Neural progenitor cell (in vitro differentiated cells): ENCODE measurements around the gene TRANK1. TPM values are rescaled to one million over a fixed set of nuclear protein-coding genes. Genes with fewer than 3 reads are reported as not detected.
A peak's percentile ranks its signal among the peaks of the same experiment; 100 is the strongest.

Experiments
- DNase-seq: peaks from one replicate; pipeline ENCODE4 v3.0.0-alpha.2; 2016; ENCODE audit warnings: low spot score
- H2AFZ ChIP-seq: fragments of 200-600 bp; sonication (generic); replicated peaks from 2 replicates; pipeline ENCODE4 v1.6.1; 2016; ENCODE audit warnings: antibody characterized with exemption
- H3F3A ChIP-seq: fragments of 200-600 bp; sonication (generic); 2 replicates; pipeline ENCODE4 v1.6.1; 2016; ENCODE audit warnings: antibody characterized with exemption, low read depth
- H3K27ac ChIP-seq: fragments of 200-600 bp; sonication (generic); 2 replicates; pipeline ENCODE4 v1.5.1; 2016; ENCODE audit warnings: mild to moderate bottlenecking
- H3K27me3 ChIP-seq: fragments of 200-600 bp; sonication (generic); 2 replicates; pipeline ENCODE4 v1.6.1; 2016; ENCODE audit warnings: mild to moderate bottlenecking, moderate library complexity
- H3K36me3 ChIP-seq: fragments of 200-600 bp; sonication (generic); 2 replicates; pipeline ENCODE4 v1.5.1; 2016
- H3K4me1 ChIP-seq: fragments of 200-600 bp; sonication (generic); 2 replicates; pipeline ENCODE4 v1.6.1; 2016; ENCODE audit warnings: mixed run types
- H3K4me2 ChIP-seq: fragments of 200-600 bp; sonication (generic); 2 replicates; pipeline ENCODE4 v1.6.1; 2016
- H3K4me3 ChIP-seq: fragments of 200-600 bp; sonication (generic); 2 replicates; pipeline ENCODE4 v1.5.1; 2016
- H3K79me2 ChIP-seq: fragments of 200-600 bp; sonication (generic); 2 replicates; pipeline ENCODE4 v1.6.1; 2016; ENCODE audit warnings: low read depth
- H3K9ac ChIP-seq: fragments of 200-600 bp; sonication (generic); 2 replicates; pipeline ENCODE4 v1.6.1; 2016
- H3K9me3 ChIP-seq: fragments of 200-600 bp; sonication (generic); 2 replicates; pipeline ENCODE4 v1.5.1; 2016; ENCODE audit warnings: low read depth
- H4K20me1 ChIP-seq: fragments of 200-600 bp; sonication (generic); 2 replicates; pipeline ENCODE4 v1.6.1; 2016; ENCODE audit warnings: low read depth
- H3K27ac Mint-ChIP-seq: 3 replicates; pipeline ENCODE4 v1.8.0; 2021; ENCODE audit warnings: mixed read lengths
- H3K27me3 Mint-ChIP-seq: 2 replicates; pipeline ENCODE4 v1.8.0; 2022; ENCODE audit warnings: low read depth, mild to moderate bottlenecking, inconsistent platforms, moderate library complexity, mixed read lengths; ENCODE audit not compliant: insufficient read depth
- H3K36me3 Mint-ChIP-seq: 3 replicates; pipeline ENCODE4 v1.8.0; 2021; ENCODE audit warnings: mixed read lengths
- H3K4me1 Mint-ChIP-seq: 3 replicates; pipeline ENCODE4 v1.8.0; 2021; ENCODE audit warnings: mixed read lengths
- H3K4me3 Mint-ChIP-seq: 3 replicates; pipeline ENCODE4 v1.8.0; 2021; ENCODE audit warnings: mild to moderate bottlenecking, moderate library complexity, mixed read lengths
- H3K9me3 Mint-ChIP-seq: 3 replicates; pipeline ENCODE4 v1.8.0; 2020; ENCODE audit warnings: mixed read lengths
- EZH2 ChIP-seq: fragments of 200-600 bp; sonication (generic); IDR thresholded peaks from 2 replicates; pipeline ENCODE4 v1.6.1; 2017; ENCODE audit warnings: antibody characterized with exemption, mild to moderate bottlenecking, moderate library complexity
- EZH2phosphoT487 ChIP-seq: fragments of 200-600 bp; sonication (generic); IDR thresholded peaks from 2 replicates; pipeline ENCODE4 v1.6.1; 2017; ENCODE audit warnings: antibody characterized with exemption
- total RNA-seq: library from RNA; depleted of rRNA; stranded (reverse); fragments of >200 nt; gene quantifications from 2 replicates; pipeline ENCODE4 v1.2.3, GENCODE V29; 2015; ENCODE audit warnings: low replicate concordance
- TF ChIP-seq, protein P1 (sequence below): fragments of 200-600 bp; sonication (generic); IDR thresholded peaks from 2 replicates; pipeline ENCODE4 v1.5.1; 2017; ENCODE audit warnings: antibody characterized with exemption, mild to moderate bottlenecking

TRANK1 gene
- total RNA-seq, 1 donor from 2014 or later, result 10.5 TPM

DNA sequence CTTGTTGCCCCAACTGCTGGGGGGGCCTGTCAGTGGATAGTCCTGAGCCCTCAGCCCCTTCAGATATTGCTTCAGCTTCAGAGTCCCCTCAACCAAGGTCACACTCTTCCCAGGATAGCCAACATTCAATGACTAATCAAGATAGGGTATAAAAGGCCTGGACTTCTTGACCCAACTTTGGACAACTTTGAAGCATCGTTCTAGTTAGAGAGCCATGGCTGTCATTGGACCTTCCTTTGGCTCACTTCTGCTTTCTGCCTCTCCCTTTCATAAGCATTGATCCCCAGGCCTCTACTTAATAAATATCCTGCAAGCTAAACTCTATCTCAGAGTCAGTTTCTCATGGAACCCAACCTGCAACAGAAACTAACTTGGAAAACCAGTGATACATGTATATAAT, 149.2 kb downstream of the TRANK1 start:
- no peaks in the 10 kb centered on the region for H3K4me1 ChIP-seq
- H3K9me3 ChIP-seq, result no peaks in the 10 kb centered on the region
- no peak overlapping the region for H3K4me3 ChIP-seq
- Mint-ChIP-seq H3K27me3 (peaks cover 4% of the 10 kb centered on the region), H3K4me1 (no peaks in the 10 kb centered on the region), H3K4me3 (no peak overlapping the region), H3K27ac (no peak overlapping the region), H3K36me3 (no peaks in the 10 kb centered on the region), H3K9me3 (no peaks in the 10 kb centered on the region)
- no peak overlapping the region for H3K9ac ChIP-seq
- H3K27ac ChIP-seq, result no peak overlapping the region
- TF ChIP-seq EZH2phosphoT487 (no peak), EZH2 (no peak)
- TF ChIP-seq, protein P1, sequence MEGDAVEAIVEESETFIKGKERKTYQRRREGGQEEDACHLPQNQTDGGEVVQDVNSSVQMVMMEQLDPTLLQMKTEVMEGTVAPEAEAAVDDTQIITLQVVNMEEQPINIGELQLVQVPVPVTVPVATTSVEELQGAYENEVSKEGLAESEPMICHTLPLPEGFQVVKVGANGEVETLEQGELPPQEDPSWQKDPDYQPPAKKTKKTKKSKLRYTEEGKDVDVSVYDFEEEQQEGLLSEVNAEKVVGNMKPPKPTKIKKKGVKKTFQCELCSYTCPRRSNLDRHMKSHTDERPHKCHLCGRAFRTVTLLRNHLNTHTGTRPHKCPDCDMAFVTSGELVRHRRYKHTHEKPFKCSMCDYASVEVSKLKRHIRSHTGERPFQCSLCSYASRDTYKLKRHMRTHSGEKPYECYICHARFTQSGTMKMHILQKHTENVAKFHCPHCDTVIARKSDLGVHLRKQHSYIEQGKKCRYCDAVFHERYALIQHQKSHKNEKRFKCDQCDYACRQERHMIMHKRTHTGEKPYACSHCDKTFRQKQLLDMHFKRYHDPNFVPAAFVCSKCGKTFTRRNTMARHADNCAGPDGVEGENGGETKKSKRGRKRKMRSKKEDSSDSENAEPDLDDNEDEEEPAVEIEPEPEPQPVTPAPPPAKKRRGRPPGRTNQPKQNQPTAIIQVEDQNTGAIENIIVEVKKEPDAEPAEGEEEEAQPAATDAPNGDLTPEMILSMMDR, result no peak
- no peak overlapping the region for H3K4me2 ChIP-seq
- H3K36me3 ChIP-seq, result no peaks in the 10 kb centered on the region
- H2AFZ ChIP-seq, result no peak overlapping the region
- H3K27me3 ChIP-seq, result no peaks in the 10 kb centered on the region
- no peaks in the 10 kb centered on the region for H4K20me1 ChIP-seq
- no peaks in the 10 kb centered on the region for H3F3A ChIP-seq
- H3K79me2 ChIP-seq, result no peaks in the 10 kb centered on the region
- DNase-seq, result no peak

DNA sequence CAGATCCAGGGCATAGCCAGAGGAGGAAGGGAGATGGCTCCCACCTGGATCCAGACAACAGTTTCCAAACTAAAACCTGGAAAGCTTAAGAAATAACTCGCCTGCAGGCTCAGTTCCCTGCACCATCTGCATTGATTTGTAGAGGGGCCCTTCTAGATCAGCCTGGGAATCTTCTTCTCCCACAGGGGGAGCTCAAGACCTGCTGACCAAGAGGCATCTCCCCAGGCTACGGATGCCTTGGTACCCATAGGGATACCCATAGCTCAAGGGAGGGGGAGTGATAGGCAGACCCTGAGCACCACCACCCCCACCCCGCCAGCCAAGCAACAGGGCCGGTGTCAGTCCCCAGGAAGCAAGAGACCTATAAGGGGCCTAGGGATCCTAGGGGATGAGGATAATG, 152.5 kb downstream of the TRANK1 start:
- H3K4me2 ChIP-seq, result no peak overlapping the region
- TF ChIP-seq, protein P1, result peak; percentile 69
- no peak for TF ChIP-seq EZH2phosphoT487
- H4K20me1 ChIP-seq, result no peaks in the 10 kb centered on the region
- peak; percentile 78 for DNase-seq
- no peaks in the 10 kb centered on the region for H3K4me1 Mint-ChIP-seq
- H3K36me3 ChIP-seq, result no peaks in the 10 kb centered on the region
- no peak overlapping the region for H3K4me3 Mint-ChIP-seq
- H3K27ac ChIP-seq, result no peak overlapping the region
- no peak overlapping the region for H3K27ac Mint-ChIP-seq
- no peaks in the 10 kb centered on the region for H3K27me3 ChIP-seq
- H3K27me3 Mint-ChIP-seq, result peaks cover 8% of the 10 kb centered on the region
- H3K4me1 ChIP-seq, result no peaks in the 10 kb centered on the region
- no peaks in the 10 kb centered on the region for H3F3A ChIP-seq
- no peak overlapping the region for H2AFZ ChIP-seq
- no peaks in the 10 kb centered on the region for H3K36me3 Mint-ChIP-seq
- no peak overlapping the region for H3K4me3 ChIP-seq
- H3K9me3 Mint-ChIP-seq, result no peaks in the 10 kb centered on the region
- H3K79me2 ChIP-seq, result no peaks in the 10 kb centered on the region
- H3K9me3 ChIP-seq, result no peaks in the 10 kb centered on the region
- no peak overlapping the region for H3K9ac ChIP-seq

DNA sequence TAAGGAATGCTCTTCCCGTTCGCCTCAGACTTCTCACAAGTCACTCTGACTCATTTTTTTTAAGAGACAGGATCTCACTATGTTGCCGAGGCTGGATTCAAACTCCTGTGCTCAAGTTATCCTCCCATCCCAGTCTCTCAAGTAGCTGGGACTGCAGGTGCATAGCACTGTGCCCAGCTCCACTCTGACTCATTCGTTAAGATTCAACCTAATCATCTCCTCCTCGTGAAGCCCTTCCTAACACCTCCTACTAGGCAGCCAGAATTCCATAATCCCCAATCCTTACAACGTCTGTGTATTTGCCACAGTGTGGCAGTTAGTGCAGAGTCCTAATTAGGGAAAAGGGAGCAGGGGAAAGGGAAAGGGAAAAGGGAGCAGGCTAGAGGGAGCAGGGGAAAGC, 154.1 kb downstream of the TRANK1 start:
- Histone ChIP-seq H3K4me3 (no peak overlapping the region), H3F3A (no peaks in the 10 kb centered on the region), H3K4me1 (no peaks in the 10 kb centered on the region), H3K27ac (no peak overlapping the region), H3K9me3 (no peaks in the 10 kb centered on the region), H3K9ac (no peak overlapping the region), H3K36me3 (no peaks in the 10 kb centered on the region), H3K79me2 (no peaks in the 10 kb centered on the region), H3K27me3 (no peaks in the 10 kb centered on the region), H3K4me2 (no peak overlapping the region), H4K20me1 (no peaks in the 10 kb centered on the region), H2AFZ (peak overlapping the region; percentile 26)
- Mint-ChIP-seq H3K4me3 (no peak overlapping the region), H3K9me3 (no peaks in the 10 kb centered on the region), H3K36me3 (no peaks in the 10 kb centered on the region), H3K4me1 (no peaks in the 10 kb centered on the region), H3K27ac (no peak overlapping the region), H3K27me3 (peaks cover 8% of the 10 kb centered on the region)
- TF ChIP-seq EZH2 (no peak), EZH2phosphoT487 (no peak)
- TF ChIP-seq, protein P1, result no peak
- DNase-seq, result no peak
